SK-N-SH (cell line): ENCODE results near the gene TEKT1. TPM values are rescaled to one million over a fixed set of nuclear protein-coding genes. Genes with fewer than 3 reads are reported as not detected.

ENCODE experiments used
- CTCF ChIA-PET: fragments of 300-600, 350-600 bp; formaldehyde crosslinking; extraction: SDS; loops from one replicate; lab custom pipeline; 2021; lab: Yijun Ruan, JAX
- POLR2A ChIA-PET: fragments of 350-600 bp; sonication (Branson Sonifier 250); formaldehyde crosslinking; extraction: SDS; loops from one replicate; lab custom pipeline; 2020; ENCODE audit warnings: antibody characterized with exemption, inconsistent platforms; lab: Yijun Ruan, JAX
- DNase-seq: peaks from one replicate; pipeline ENCODE4 v3.0.0; 2012
- H2AFZ ChIP-seq: fragments of 200-600 bp; sonication (generic); 2 replicates; pipeline ENCODE4 v1.8.1; 2016; ENCODE audit warnings: antibody characterized with exemption, mild to moderate bottlenecking, low read depth
- H3F3A ChIP-seq: fragments of 200-600 bp; sonication (generic); replicated peaks from 2 replicates; pipeline ENCODE3; 2016; ENCODE audit warnings: antibody characterized with exemption, mild to moderate bottlenecking; ENCODE audit not compliant: insufficient read depth
- H3K27ac ChIP-seq, 2 experiments: fragments of 200-500 bp in 1 of 2; fragments of 200-600 bp in 1 of 2; sonication (Bioruptor generic) in 1 of 2; sonication (generic), shearing (Covaris generic) in 1 of 2; 2 replicates each; pipeline versions ENCODE4 v1.5.1 to v1.6.1; 2014 to 2016; ENCODE audit warnings: low read depth in 2 of 2, inconsistent platforms in 1 of 2, low read length in 1 of 2, mild to moderate bottlenecking in 1 of 2, mixed read lengths in 1 of 2
- H3K27me3 ChIP-seq: fragments of 200-600 bp; sonication (generic), shearing (Covaris generic); 2 replicates; pipeline ENCODE4 v1.6.1; 2016; ENCODE audit warnings: mixed run types; ENCODE audit not compliant: insufficient read depth
- H3K36me3 ChIP-seq, 2 experiments: fragments of 200-500 bp in 1 of 2; fragments of 200-600 bp in 1 of 2; sonication (Bioruptor generic) in 1 of 2; sonication (generic) in 1 of 2; replicated peaks in 1 of 2; 2 replicates each; pipeline versions ENCODE3 to v1.5.1; 2014 to 2016; ENCODE audit warnings: low read length in 1 of 2, mild to moderate bottlenecking in 1 of 2; ENCODE audit not compliant: insufficient read depth in 2 of 2, control insufficient read depth in 1 of 2
- H3K4me1 ChIP-seq, 2 experiments: fragments of 200-500 bp in 1 of 2; fragments of 200-600 bp in 1 of 2; sonication (Bioruptor generic) in 1 of 2; sonication (generic), shearing (Covaris generic) in 1 of 2; 2 replicates each; pipeline versions ENCODE4 v1.5.1 to v1.6.1; 2014 to 2016; ENCODE audit warnings: low read depth in 1 of 2, low read length in 1 of 2, mixed run types in 1 of 2; ENCODE audit not compliant: insufficient read depth in 2 of 2, control insufficient read depth in 1 of 2
- H3K4me2 ChIP-seq: fragments of 200-600 bp; sonication (generic), shearing (Covaris generic); 2 replicates; pipeline ENCODE4 v1.6.1; 2017; ENCODE audit warnings: mixed run types
- H3K4me3 ChIP-seq, 2 experiments: fragments of 200-500 bp in 1 of 2; fragments of 200-600 bp in 1 of 2; sonication (Bioruptor generic) in 1 of 2; sonication (generic), shearing (Covaris generic) in 1 of 2; 2 replicates each; pipeline versions ENCODE4 v1.5.1 to v1.8.1; 2014 to 2016; ENCODE audit warnings: low read depth in 2 of 2, inconsistent platforms in 1 of 2, low read length in 1 of 2, mild to moderate bottlenecking in 1 of 2, mixed read lengths in 1 of 2, moderate library complexity in 1 of 2
- H3K79me2 ChIP-seq: fragments of 200-600 bp; sonication (generic); 2 replicates; pipeline ENCODE4 v1.8.1; 2017; ENCODE audit warnings: mild to moderate bottlenecking; ENCODE audit not compliant: insufficient read depth
- H3K9ac ChIP-seq: fragments of 200-600 bp; sonication (generic); 2 replicates; pipeline ENCODE4 v1.6.1; 2017; ENCODE audit warnings: mixed run types
- H3K9me2 ChIP-seq: fragments of 200-600 bp; sonication (generic); 2 replicates; pipeline ENCODE4 v1.6.1; 2017; ENCODE audit warnings: mixed run types
- H3K9me3 ChIP-seq: fragments of 200-600 bp; sonication (generic); 2 replicates; pipeline ENCODE4 v1.6.1; 2017; ENCODE audit warnings: mixed run types, mild to moderate bottlenecking, moderate library complexity
- H4K20me1 ChIP-seq: fragments of 200-600 bp; sonication (generic); 2 replicates; pipeline ENCODE4 v1.6.1; 2017; ENCODE audit warnings: mild to moderate bottlenecking, mixed run types; ENCODE audit not compliant: insufficient read depth
- CTCF ChIP-seq: fragments of 200-600 bp; sonication (generic); IDR thresholded peaks from 2 replicates; pipeline ENCODE4 v1.6.1; 2017; ENCODE audit warnings: antibody characterized with exemption, mild to moderate bottlenecking, moderate library complexity
- ELF1 ChIP-seq: IDR thresholded peaks from 2 replicates; pipeline ENCODE4 v1.4.0; 2012
- EZH2phosphoT487 ChIP-seq: fragments of 200-600 bp; sonication (generic); IDR thresholded peaks from 2 replicates; pipeline ENCODE4 v1.6.1; 2017; ENCODE audit warnings: low read depth, mixed run types, mild to moderate bottlenecking, antibody characterized with exemption, moderate library complexity, borderline replicate concordance
- FOXJ3 ChIP-seq: sonication (generic); formaldehyde crosslinking; IDR thresholded peaks from 2 replicates; pipeline ENCODE4 v1.5.1; 2020; ENCODE audit warnings: mild to moderate bottlenecking, missing genetic modification reagents
- GATA2 ChIP-seq: sonication (generic); formaldehyde crosslinking; IDR thresholded peaks from 2 replicates; pipeline ENCODE4 v1.5.0; 2020; ENCODE audit warnings: mild to moderate bottlenecking, missing genetic modification reagents
- JUND ChIP-seq: IDR thresholded peaks from 2 replicates; pipeline ENCODE4 v1.4.0; 2012
- MAX ChIP-seq: IDR thresholded peaks from 2 replicates; pipeline ENCODE4 v1.4.0; 2012; ENCODE audit warnings: low read depth
- MXI1 ChIP-seq: IDR thresholded peaks from 2 replicates; pipeline ENCODE4 v1.6.1; 2012; ENCODE audit warnings: mild to moderate bottlenecking, low read depth, low read length, improper control_type of control experiment
- POLR2AphosphoS5 ChIP-seq: IDR thresholded peaks from 2 replicates; pipeline ENCODE4 v1.6.1; 2012; ENCODE audit warnings: low read depth, low read length
- RCOR1 ChIP-seq: fragments of 150-350 bp; IDR thresholded peaks from 2 replicates; pipeline ENCODE4 v1.6.1; 2017; ENCODE audit warnings: antibody characterized with exemption, low read length
- REST ChIP-seq: IDR thresholded peaks from 2 replicates; pipeline ENCODE4 v1.6.1; 2012; ENCODE audit warnings: mild to moderate bottlenecking, low read depth, low read length, moderate library complexity
- RFX5 ChIP-seq: IDR thresholded peaks from 2 replicates; pipeline ENCODE4 v1.6.1; 2012; ENCODE audit warnings: mild to moderate bottlenecking, improper control_type of control experiment, low read length
- RXRA ChIP-seq: IDR thresholded peaks from 2 replicates; pipeline ENCODE4 v1.4.0; 2012; ENCODE audit warnings: low read depth, mild to moderate bottlenecking, borderline replicate concordance
- SIN3A ChIP-seq: IDR thresholded peaks from 2 replicates; pipeline ENCODE4 v1.6.1; 2012; ENCODE audit warnings: low read depth, mild to moderate bottlenecking, low read length, moderate library complexity, borderline replicate concordance
- USF1 ChIP-seq: IDR thresholded peaks from 2 replicates; pipeline ENCODE4 v1.4.0; 2012; ENCODE audit warnings: low read depth, borderline replicate concordance
- USF2 ChIP-seq: fragments of 150-350 bp; IDR thresholded peaks from 2 replicates; pipeline ENCODE4 v1.6.1; 2017; ENCODE audit warnings: antibody characterized with exemption, low read length, low read depth, borderline replicate concordance
- WGBS: methylation state at CpG from one replicate; pipeline ENCODE4 v1.1.6; 2017; ENCODE audit warnings: low lambda C conversion rate; 5-methylcytosine and 5-hydroxymethylcytosine counted together
- polyA plus RNA-seq, 3 experiments: library from polyadenylated mRNA; depleted of rRNA; stranded (reverse); fragments of >200 nt; gene quantifications; 2 replicates each; pipeline ENCODE4 v1.2.3, GENCODE V29; 2012
- TF ChIP-seq, protein P1 (sequence below): IDR thresholded peaks from 2 replicates; pipeline ENCODE4 v1.4.0; 2012; ENCODE audit warnings: low read depth, borderline replicate concordance
- TF ChIP-seq, protein P2 (sequence below): IDR thresholded peaks from 2 replicates; pipeline ENCODE4; 2012

TEKT1 gene
- polyA plus RNA-seq, 1 of the 3 experiments (the other 2 are of a cell fraction): not detected

- Histone ChIP-seq H3K36me3 (no peaks in the 10 kb centered on the region), H3K9ac (no peak overlapping the region), H3K4me2 (no peak overlapping the region), H3K4me3 (no peak overlapping the region), H3K27me3 (peaks cover 51% of the 10 kb centered on the region), H3K9me2 (no peaks in the 10 kb centered on the region), H3K79me2 (no peaks in the 10 kb centered on the region), H4K20me1 (no peaks in the 10 kb centered on the region), H3K27ac (no peak overlapping the region), H3K9me3 (no peaks in the 10 kb centered on the region), H2AFZ (no peak overlapping the region), H3K4me1 (no peaks in the 10 kb centered on the region), H3F3A (no peaks in the 10 kb centered on the region)
- no peak for TF ChIP-seq USF1
- TF ChIP-seq RFX5: no peak
- no peak for TF ChIP-seq POLR2AphosphoS5
- no peak for TF ChIP-seq MAX
- no peak for TF ChIP-seq RXRA
- DNase-seq: no peak
- 19% methylated on average over 4 of the region's 4 CpGs for WGBS
- CTCF ChIA-PET: interaction anchor here (0.6 kb wide), 1 partner anchor 8 kb away, joined by 3 read pairs; no protein-coding TSS in a partner anchor
- POLR2A ChIA-PET: no interaction called here
Observed at GRCh38 chr17:6782244-6782643, 49.3 kb downstream of the TEKT1 start.

- H3K4me3 ChIP-seq: no peak overlapping the region
- POLR2A ChIA-PET: no interaction called here
- 0% methylated on average over 3 of the region's 3 CpGs for WGBS
- peaks cover 60% of the 10 kb centered on the region for H3K27me3 ChIP-seq
- CTCF ChIA-PET: no interaction called here
- H2AFZ ChIP-seq: no peak overlapping the region
- H4K20me1 ChIP-seq: no peaks in the 10 kb centered on the region
- no peak overlapping the region for H3K4me2 ChIP-seq
- no peak overlapping the region for H3K27ac ChIP-seq
- H3F3A ChIP-seq: no peaks in the 10 kb centered on the region
- no peak overlapping the region for H3K9ac ChIP-seq
- no peaks in the 10 kb centered on the region for H3K9me2 ChIP-seq
- H3K36me3 ChIP-seq: no peaks in the 10 kb centered on the region
- DNase-seq: no peak
- no peaks in the 10 kb centered on the region for H3K4me1 ChIP-seq
- H3K9me3 ChIP-seq: no peaks in the 10 kb centered on the region
- H3K79me2 ChIP-seq: no peaks in the 10 kb centered on the region
- TF ChIP-seq JUND (no peak), RCOR1 (no peak), REST (no peak), USF2 (no peak), SIN3A (no peak), GATA2 (CRISPR knock-in tag) (no peak), ELF1 (no peak), MXI1 (no peak), FOXJ3 (CRISPR knock-in tag) (no peak), EZH2phosphoT487 (no peak), RFX5 (no peak), CTCF (no peak)
- TF ChIP-seq, protein P1, sequence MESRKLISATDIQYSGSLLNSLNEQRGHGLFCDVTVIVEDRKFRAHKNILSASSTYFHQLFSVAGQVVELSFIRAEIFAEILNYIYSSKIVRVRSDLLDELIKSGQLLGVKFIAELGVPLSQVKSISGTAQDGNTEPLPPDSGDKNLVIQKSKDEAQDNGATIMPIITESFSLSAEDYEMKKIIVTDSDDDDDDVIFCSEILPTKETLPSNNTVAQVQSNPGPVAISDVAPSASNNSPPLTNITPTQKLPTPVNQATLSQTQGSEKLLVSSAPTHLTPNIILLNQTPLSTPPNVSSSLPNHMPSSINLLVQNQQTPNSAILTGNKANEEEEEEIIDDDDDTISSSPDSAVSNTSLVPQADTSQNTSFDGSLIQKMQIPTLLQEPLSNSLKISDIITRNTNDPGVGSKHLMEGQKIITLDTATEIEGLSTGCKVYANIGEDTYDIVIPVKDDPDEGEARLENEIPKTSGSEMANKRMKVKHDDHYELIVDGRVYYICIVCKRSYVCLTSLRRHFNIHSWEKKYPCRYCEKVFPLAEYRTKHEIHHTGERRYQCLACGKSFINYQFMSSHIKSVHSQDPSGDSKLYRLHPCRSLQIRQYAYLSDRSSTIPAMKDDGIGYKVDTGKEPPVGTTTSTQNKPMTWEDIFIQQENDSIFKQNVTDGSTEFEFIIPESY: no peak
- TF ChIP-seq, protein P2, sequence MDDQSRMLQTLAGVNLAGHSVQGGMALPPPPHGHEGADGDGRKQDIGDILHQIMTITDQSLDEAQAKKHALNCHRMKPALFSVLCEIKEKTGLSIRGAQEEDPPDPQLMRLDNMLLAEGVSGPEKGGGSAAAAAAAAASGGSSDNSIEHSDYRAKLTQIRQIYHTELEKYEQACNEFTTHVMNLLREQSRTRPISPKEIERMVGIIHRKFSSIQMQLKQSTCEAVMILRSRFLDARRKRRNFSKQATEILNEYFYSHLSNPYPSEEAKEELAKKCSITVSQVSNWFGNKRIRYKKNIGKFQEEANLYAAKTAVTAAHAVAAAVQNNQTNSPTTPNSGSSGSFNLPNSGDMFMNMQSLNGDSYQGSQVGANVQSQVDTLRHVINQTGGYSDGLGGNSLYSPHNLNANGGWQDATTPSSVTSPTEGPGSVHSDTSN: no peak
Observed at GRCh38 chr17:6780886-6781285, 50.6 kb downstream of the TEKT1 start.
